PC-3 (cell line): ENCODE measurements around the gene CCM2. TPM values are rescaled to one million over a fixed set of nuclear protein-coding genes. Genes with fewer than 3 reads are reported as not detected.
"Not testable (repeated sequence)": the region's sequence is repeated elsewhere in the genome, so short reads cannot be mapped to it uniquely, and the experiment has no call there.

Source experiments
- ATAC-seq: fragments of 200-7000 bp; cut with Tn5 transposase; 2 replicates; pipeline ENCODE4 v1.9.1; 2020; ENCODE audit warnings: mild to moderate bottlenecking, moderate library complexity
- BruUV-seq: library from RNA; stranded (reverse); fragments of 400-500 nt; replicated peaks from 2 replicates; lab custom pipeline; 2021; lab: Mats Ljungman, UMichigan
- CTCF ChIA-PET: fragments of 300-600 bp; sonication (Branson Sonifier 250); formaldehyde crosslinking; loops from one replicate; lab custom pipeline; 2022; ENCODE audit warnings: antibody characterized with exemption; lab: Charles Lee
- POLR2A ChIA-PET: fragments of 300-600 bp; sonication (Branson Sonifier 250); formaldehyde crosslinking; loops from one replicate; lab custom pipeline; 2022; ENCODE audit warnings: antibody characterized with exemption; ENCODE audit not compliant: unreplicated experiment; lab: Charles Lee
- DNase-seq: peaks from one replicate; pipeline ENCODE4 v3.0.0-alpha.2; 2015
- H2AFZ ChIP-seq: fragments of 300-600 bp; sonication (generic); 2 replicates; pipeline ENCODE4 v1.6.0; 2016; ENCODE audit warnings: antibody characterized with exemption, low read length
- H3F3A ChIP-seq: fragments of 300-600 bp; sonication (generic); one replicate; pipeline ENCODE4 v1.6.0; 2017; ENCODE audit warnings: antibody characterized with exemption, low read length, control low read depth, mild to moderate bottlenecking; ENCODE audit not compliant: unreplicated experiment
- H3K27ac ChIP-seq: fragments of 300-600 bp; sonication (generic); 2 replicates; pipeline ENCODE4 v1.5.1; 2016; ENCODE audit warnings: mild to moderate bottlenecking, low read length
- H3K27me3 ChIP-seq: fragments of 300-600 bp; sonication (generic); 2 replicates; pipeline ENCODE4 v1.6.1; 2016; ENCODE audit warnings: low read length, mixed read lengths
- H3K36me3 ChIP-seq: fragments of 300-600 bp; sonication (generic); 2 replicates; pipeline ENCODE4 v1.6.1; 2016; ENCODE audit warnings: low read depth, mixed run types, low read length, mixed read lengths
- H3K4me1 ChIP-seq: fragments of 300-600 bp; sonication (generic); 2 replicates; pipeline ENCODE4 v1.5.1; 2016; ENCODE audit warnings: low read length; ENCODE audit not compliant: insufficient read depth
- H3K4me2 ChIP-seq: fragments of 300-600 bp; sonication (generic); 2 replicates; pipeline ENCODE4 v1.6.0; 2016; ENCODE audit warnings: low read length
- H3K4me3 ChIP-seq: fragments of 300-600 bp; sonication (generic); 2 replicates; pipeline ENCODE4 v1.5.1; 2016; ENCODE audit warnings: mild to moderate bottlenecking, low read length, mixed read lengths
- H3K79me2 ChIP-seq: fragments of 300-600 bp; sonication (generic); 2 replicates; pipeline ENCODE4 v1.6.1; 2017; ENCODE audit warnings: low read length, mixed read lengths
- H3K9ac ChIP-seq: fragments of 300-600 bp; sonication (generic); 2 replicates; pipeline ENCODE4 v1.6.0; 2016; ENCODE audit warnings: mild to moderate bottlenecking, low read length
- H3K9me2 ChIP-seq: fragments of 300-600 bp; sonication (generic); replicated peaks from 2 replicates; pipeline ENCODE4 v1.6.1; 2016; ENCODE audit warnings: mixed run types, low read length, mixed read lengths
- H3K9me3 ChIP-seq: fragments of 300-600 bp; sonication (generic); 2 replicates; pipeline ENCODE4 v1.6.1; 2016; ENCODE audit warnings: low read length, mixed read lengths
- H4K20me1 ChIP-seq: fragments of 300-600 bp; sonication (generic); 2 replicates; pipeline ENCODE4 v1.6.1; 2016; ENCODE audit warnings: low read length, mixed read lengths
- EZH2 ChIP-seq: fragments of 300-600 bp; sonication (generic); IDR thresholded peaks from one replicate; pipeline ENCODE4 v1.6.1; 2017; ENCODE audit warnings: antibody characterized with exemption, mild to moderate bottlenecking, low read length; ENCODE audit not compliant: unreplicated experiment
- EZH2phosphoT487 ChIP-seq: fragments of 300-600 bp; sonication (generic); IDR thresholded peaks from 2 replicates; pipeline ENCODE4 v1.6.1; 2018; ENCODE audit warnings: mild to moderate bottlenecking, antibody characterized with exemption, low read length, borderline replicate concordance
- intact Hi-C: fragments of 100-400 bp; cut with micrococcal nuclease; formaldehyde crosslinking; loops from 2 replicates; pipeline ENCODE4 v1.9.0; 2023
- total RNA-seq: library from RNA; depleted of rRNA; stranded (reverse); fragments of >200 nt; gene quantifications from 2 replicates; pipeline ENCODE4 v1.2.3, GENCODE V29; 2014
- TF ChIP-seq, protein P1 (sequence below): fragments of 300-600 bp; sonication (generic); conservative IDR thresholded peaks from 2 replicates; pipeline ENCODE4 v1.5.1; 2017; ENCODE audit warnings: antibody characterized with exemption, low read depth, mild to moderate bottlenecking, low read length

Gene CCM2
- total RNA-seq, 1 experiment from 2014 or later, result 56.6 TPM

- Histone ChIP-seq H3K9ac (peak within 1 kb of the TSS; percentile 98), H2AFZ (peak within 1 kb of the TSS; percentile 79), H3F3A (no peaks in the 10 kb centered on the region), H3K27ac (peak within 1 kb of the TSS; percentile 82), H3K36me3 (peaks cover 27% of the 10 kb centered on the region), H3K27me3 (no peaks in the 10 kb centered on the region), H3K9me3 (no peaks in the 10 kb centered on the region), H3K4me3 (peak within 1 kb of the TSS; percentile 94), H3K9me2 (no peaks in the 10 kb centered on the region), H3K4me1 (peaks cover 30% of the 10 kb centered on the region), H3K4me2 (peak within 1 kb of the TSS; percentile 75), H3K79me2 (peaks cover 49% of the 10 kb centered on the region), H4K20me1 (peaks cover 27% of the 10 kb centered on the region; the same call in 1 of the 2 replicates)
- CTCF ChIA-PET, result no interaction called here
- ATAC-seq (peak; percentile 93), DNase-seq (peak; percentile 95)
- POLR2A ChIA-PET, result interaction anchor here (0.5 kb wide), 2 partner anchors 19 to 324 kb away, joined by 3 to 4 read pairs; no protein-coding TSS in a partner anchor
- TSS peak; percentile 95 for BruUV-seq
- intact Hi-C loops, result loop anchor here (1.0 kb wide), 1 partner anchor 125 kb away; no protein-coding TSS in a partner anchor
- TF ChIP-seq EZH2phosphoT487 (no peak), EZH2 (no peak)
- TF ChIP-seq, protein P1, sequence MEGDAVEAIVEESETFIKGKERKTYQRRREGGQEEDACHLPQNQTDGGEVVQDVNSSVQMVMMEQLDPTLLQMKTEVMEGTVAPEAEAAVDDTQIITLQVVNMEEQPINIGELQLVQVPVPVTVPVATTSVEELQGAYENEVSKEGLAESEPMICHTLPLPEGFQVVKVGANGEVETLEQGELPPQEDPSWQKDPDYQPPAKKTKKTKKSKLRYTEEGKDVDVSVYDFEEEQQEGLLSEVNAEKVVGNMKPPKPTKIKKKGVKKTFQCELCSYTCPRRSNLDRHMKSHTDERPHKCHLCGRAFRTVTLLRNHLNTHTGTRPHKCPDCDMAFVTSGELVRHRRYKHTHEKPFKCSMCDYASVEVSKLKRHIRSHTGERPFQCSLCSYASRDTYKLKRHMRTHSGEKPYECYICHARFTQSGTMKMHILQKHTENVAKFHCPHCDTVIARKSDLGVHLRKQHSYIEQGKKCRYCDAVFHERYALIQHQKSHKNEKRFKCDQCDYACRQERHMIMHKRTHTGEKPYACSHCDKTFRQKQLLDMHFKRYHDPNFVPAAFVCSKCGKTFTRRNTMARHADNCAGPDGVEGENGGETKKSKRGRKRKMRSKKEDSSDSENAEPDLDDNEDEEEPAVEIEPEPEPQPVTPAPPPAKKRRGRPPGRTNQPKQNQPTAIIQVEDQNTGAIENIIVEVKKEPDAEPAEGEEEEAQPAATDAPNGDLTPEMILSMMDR, result peak; percentile 54
Observed at GRCh38 chr7:45111298-45112223, 111.6 kb downstream of the CCM2 start, which contains the start of gene TBRG4. TSS of gene TBRG4 (minus strand) at chr7:45111697. CDS start at chr7:45109237, 2,460 bp downstream.

- Histone ChIP-seq H3K4me3 (peak overlapping the region; percentile 94; the same call in 1 of the 2 replicates), H3K4me1 (peaks cover 30% of the 10 kb centered on the region), H3K27ac (no peak overlapping the region), H2AFZ (no peak overlapping the region), H3K9me2 (no peaks in the 10 kb centered on the region), H3K9ac (no peak overlapping the region; the same call in 1 of the 2 replicates), H3K79me2 (peaks cover 39% of the 10 kb centered on the region), H3K27me3 (no peaks in the 10 kb centered on the region), H3K36me3 (peaks cover 17% of the 10 kb centered on the region), H3F3A (no peaks in the 10 kb centered on the region), H3K4me2 (peak overlapping the region; percentile 75; the same call in 1 of the 2 replicates), H3K9me3 (no peaks in the 10 kb centered on the region), H4K20me1 (peaks cover 16% of the 10 kb centered on the region; the same call in 1 of the 2 replicates)
- intact Hi-C loops, result no loop called here
- TF ChIP-seq EZH2phosphoT487, result no peak
- CTCF ChIA-PET, result interaction anchor here (0.7 kb wide), 1 partner anchor 112 kb away, joined by 3 read pairs; no protein-coding TSS in a partner anchor
- ATAC-seq, result no peak
- DNase-seq, result no peak
- POLR2A ChIA-PET, result no interaction called here
- BruUV-seq, result no TSS peak
Observed at GRCh38 chr7:45112648-45113047, 112.6 kb downstream of the CCM2 start.

DNA sequence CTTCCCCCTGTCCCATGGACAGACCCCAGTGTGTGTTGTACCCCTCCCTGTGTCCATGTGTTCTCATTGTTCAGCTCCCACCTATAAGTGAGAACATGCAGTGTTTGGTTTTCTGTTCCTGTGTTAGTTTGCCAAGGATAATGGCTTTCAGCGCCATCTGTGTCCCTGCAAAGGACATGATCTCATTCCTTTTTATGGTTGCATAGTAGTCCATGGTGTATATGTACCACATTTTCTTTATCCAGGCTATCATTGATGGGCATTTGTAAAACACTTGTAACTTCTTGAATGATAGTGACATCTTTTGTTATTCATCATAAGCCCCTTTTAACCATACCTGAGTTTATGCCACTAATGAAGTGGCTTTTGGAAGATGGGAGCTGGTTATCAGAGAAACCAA lies 114.3 kb downstream of the CCM2 start:
- H3K9ac ChIP-seq, H3K4me3 ChIP-seq, H3K27me3 ChIP-seq, BruUV-seq, POLR2A ChIA-PET, H3F3A ChIP-seq, CTCF ChIA-PET, H4K20me1 ChIP-seq, H2AFZ ChIP-seq, intact Hi-C loops, DNase-seq, H3K27ac ChIP-seq, H3K4me2 ChIP-seq, H3K9me3 ChIP-seq, H3K9me2 ChIP-seq, ATAC-seq, H3K36me3 ChIP-seq: not testable (repeated sequence)
- H3K4me1 ChIP-seq, result peaks cover 17% of the 10 kb centered on the region
- peaks cover 22% of the 10 kb centered on the region for H3K79me2 ChIP-seq
